ENCODE results near the gene WDR62. TPM values are rescaled to one million over a fixed set of nuclear protein-coding genes. Genes with fewer than 3 reads are reported as not detected.

WDR62 gene
- total and polyA plus RNA-seq, 2 donors (not counting 3 experiments of a cell fraction or from before 2014, with no cell fraction given): 8.0 to 13.4 TPM

- intact Hi-C loops (cut with micrococcal nuclease): no loop called here
- Histone ChIP-seq H3K36me3 (ENCODE audit: control insufficient read depth in 2 of 2, extremely low read depth in 1 of 2, insufficient read depth in 2 of 2, low read length in 2 of 2) (peaks cover 3 to 5% of the 10 kb centered on the region in 2 experiments), H3K27me3 (ENCODE audit: control insufficient read depth in 2 of 2, insufficient read depth in 2 of 2, low read length in 2 of 2) (no peaks in the 10 kb centered on the region), H3K27ac (ENCODE audit: insufficient read depth, low read depth, low read length) (no peak overlapping the region), H3K4me3 (replicated peaks in 1 of 3; ENCODE audit: insufficient read depth in 1 of 3, low read depth in 1 of 3, low read length in 3 of 3) (no peak overlapping the region), H3K9me3 (replicated peaks; ENCODE audit: control insufficient read depth, insufficient read depth, low read length) (no peaks in the 10 kb centered on the region), H3K79me2 (ENCODE audit: control insufficient read depth, insufficient read depth, low read length) (no peaks in the 10 kb centered on the region), H3K4me2 (ENCODE audit: insufficient read depth, low read length) (no peak overlapping the region), H3K9me1 (replicated peaks; ENCODE audit: control insufficient read depth, extremely low read depth, insufficient read depth, low read length) (no peaks in the 10 kb centered on the region), H3K4me1 (ENCODE audit: control insufficient read depth, extremely low read depth, insufficient read depth, low read length) (no peaks in the 10 kb centered on the region), H2AFZ (ENCODE audit: low read depth, low read length) (no peak overlapping the region), H4K20me1 (replicated peaks; ENCODE audit: control insufficient read depth, extremely low read depth, insufficient read depth, low read length) (no peaks in the 10 kb centered on the region), H3K9ac (replicated peaks; ENCODE audit: extremely low read depth, insufficient read depth, low read length) (no peak overlapping the region)
- no TSS peak for BruUV-seq (replicated peaks)
- ChIA-PET POLR2A (no interaction called here), CTCF (no interaction called here)
- FAIRE-seq (no peak), DNase-seq (ENCODE audit: low read depth, low spot score) (no peak)
- dilution Hi-C loops (cut with MboI; ENCODE audit: extremely low pct_ligation_motif_present, low sequenced_read_pairs): no loop called here
- TF ChIP-seq JUN (IDR thresholded peaks at IDR 0.05; ENCODE audit: borderline replicate concordance, insufficient read depth, insufficient read length, low read depth) (no peak), GATA2 (IDR thresholded peaks at IDR 0.05; ENCODE audit: insufficient read depth, insufficient read length, low read depth, low read length) (no peak), MAX (IDR thresholded peaks at IDR 0.05; ENCODE audit: insufficient read depth, insufficient read length) (no peak), POLR2AphosphoS5 (IDR thresholded peaks at IDR 0.05; ENCODE audit: insufficient read depth, low read depth, low read length) (no peak), POLR2A (IDR thresholded peaks at IDR 0.05; ENCODE audit: low read depth, low read length) (no peak)
- TF ChIP-seq, protein P1, sequence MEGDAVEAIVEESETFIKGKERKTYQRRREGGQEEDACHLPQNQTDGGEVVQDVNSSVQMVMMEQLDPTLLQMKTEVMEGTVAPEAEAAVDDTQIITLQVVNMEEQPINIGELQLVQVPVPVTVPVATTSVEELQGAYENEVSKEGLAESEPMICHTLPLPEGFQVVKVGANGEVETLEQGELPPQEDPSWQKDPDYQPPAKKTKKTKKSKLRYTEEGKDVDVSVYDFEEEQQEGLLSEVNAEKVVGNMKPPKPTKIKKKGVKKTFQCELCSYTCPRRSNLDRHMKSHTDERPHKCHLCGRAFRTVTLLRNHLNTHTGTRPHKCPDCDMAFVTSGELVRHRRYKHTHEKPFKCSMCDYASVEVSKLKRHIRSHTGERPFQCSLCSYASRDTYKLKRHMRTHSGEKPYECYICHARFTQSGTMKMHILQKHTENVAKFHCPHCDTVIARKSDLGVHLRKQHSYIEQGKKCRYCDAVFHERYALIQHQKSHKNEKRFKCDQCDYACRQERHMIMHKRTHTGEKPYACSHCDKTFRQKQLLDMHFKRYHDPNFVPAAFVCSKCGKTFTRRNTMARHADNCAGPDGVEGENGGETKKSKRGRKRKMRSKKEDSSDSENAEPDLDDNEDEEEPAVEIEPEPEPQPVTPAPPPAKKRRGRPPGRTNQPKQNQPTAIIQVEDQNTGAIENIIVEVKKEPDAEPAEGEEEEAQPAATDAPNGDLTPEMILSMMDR (IDR thresholded peaks at IDR 0.05; ENCODE audit: extremely low read depth in 1 of 2, insufficient read depth in 1 of 2, low read depth in 1 of 2, low read length in 2 of 2): no peak
Measured at GRCh38 chr19:36089847-36090246, 35.1 kb downstream of the WDR62 start.

Measured in endothelial cell of umbilical vein (primary cell).